Uterus (tissue), 2 donors: ENCODE measurements around the gene TPM1.

Experiments used
- POLR2A ChIP-seq, 2 donors: fragments of 450-650 bp; IDR thresholded peaks; one replicate each; pipeline ENCODE4 v1.6.1; 2016; ENCODE audit warnings: antibody characterized with exemption in 2 of 2, mild to moderate bottlenecking in 1 of 2, moderate library complexity in 1 of 2
- TF ChIP-seq, protein P1 (sequence below), 4 experiments: fragments of 200-600 bp in 2 of 4; fragments of 450-650 bp in 2 of 4; sonication (generic) in 2 of 4; IDR thresholded peaks; one replicate each; pipeline ENCODE4 v1.5.1; 2016 to 2019; ENCODE audit warnings: antibody characterized with exemption in 4 of 4, mild to moderate bottlenecking in 2 of 4, moderate library complexity in 1 of 4

DNA sequence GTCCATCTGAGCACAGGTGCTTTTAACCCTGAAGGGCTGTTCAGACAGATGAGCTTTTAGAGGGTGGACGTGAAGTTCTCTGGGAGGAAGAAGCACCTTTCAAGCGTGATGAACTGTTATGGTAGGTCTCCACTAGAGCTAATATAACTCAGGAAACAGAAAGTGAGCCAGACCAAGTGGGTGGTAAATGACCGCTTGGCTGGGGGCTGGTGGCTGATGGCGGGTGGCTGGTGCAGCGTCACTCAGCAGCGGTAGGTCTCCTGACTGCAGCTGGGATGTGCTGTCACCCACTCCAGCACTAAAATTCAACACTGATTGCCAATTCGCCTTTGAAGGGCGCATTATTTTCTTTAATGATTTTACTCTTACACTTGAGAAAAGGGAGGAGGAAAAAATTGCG lies 47.9 kb downstream of the TPM1 start:
- no peak for TF ChIP-seq POLR2A (IDR thresholded peaks at IDR 0.05)
- TF ChIP-seq, protein P1, sequence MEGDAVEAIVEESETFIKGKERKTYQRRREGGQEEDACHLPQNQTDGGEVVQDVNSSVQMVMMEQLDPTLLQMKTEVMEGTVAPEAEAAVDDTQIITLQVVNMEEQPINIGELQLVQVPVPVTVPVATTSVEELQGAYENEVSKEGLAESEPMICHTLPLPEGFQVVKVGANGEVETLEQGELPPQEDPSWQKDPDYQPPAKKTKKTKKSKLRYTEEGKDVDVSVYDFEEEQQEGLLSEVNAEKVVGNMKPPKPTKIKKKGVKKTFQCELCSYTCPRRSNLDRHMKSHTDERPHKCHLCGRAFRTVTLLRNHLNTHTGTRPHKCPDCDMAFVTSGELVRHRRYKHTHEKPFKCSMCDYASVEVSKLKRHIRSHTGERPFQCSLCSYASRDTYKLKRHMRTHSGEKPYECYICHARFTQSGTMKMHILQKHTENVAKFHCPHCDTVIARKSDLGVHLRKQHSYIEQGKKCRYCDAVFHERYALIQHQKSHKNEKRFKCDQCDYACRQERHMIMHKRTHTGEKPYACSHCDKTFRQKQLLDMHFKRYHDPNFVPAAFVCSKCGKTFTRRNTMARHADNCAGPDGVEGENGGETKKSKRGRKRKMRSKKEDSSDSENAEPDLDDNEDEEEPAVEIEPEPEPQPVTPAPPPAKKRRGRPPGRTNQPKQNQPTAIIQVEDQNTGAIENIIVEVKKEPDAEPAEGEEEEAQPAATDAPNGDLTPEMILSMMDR (IDR thresholded peaks at IDR 0.05): no peak
